Measurements from ENCODE around the gene CPS1. TPM values are rescaled to one million over a fixed set of nuclear protein-coding genes. Genes with fewer than 3 reads are reported as not detected.

Gene CPS1
- total RNA-seq: 3.0 TPM
- long read RNA-seq: 0 reads

- intact Hi-C loops (cut with DNase I): no loop called here
- ATAC-seq (no peak), DNase-seq (ENCODE audit: missing footprints) (no peak)
Observed at GRCh38 chr2:210556329-210556980, at the start of gene CPS1. Gene CPS1 (plus strand): TSS chr2:210556599. CDS start chr2:210556734, 135 bp downstream.

- no peak for ATAC-seq
- intact Hi-C loops (cut with DNase I): no loop called here
- no peak for DNase-seq (ENCODE audit: missing footprints)
Observed at GRCh38 chr2:210515911-210516310, 40.5 kb upstream of the CPS1 start.

GRCh38 chr2:210517264-210517663 lies 39.1 kb upstream of the CPS1 start:
- intact Hi-C loops (cut with DNase I): no loop called here
- ATAC-seq (no peak), DNase-seq (ENCODE audit: missing footprints) (no peak)

GRCh38 chr2:210519594-210519993 lies 36.8 kb upstream of the CPS1 start:
- no peak for DNase-seq (ENCODE audit: missing footprints)
- intact Hi-C loops (cut with DNase I): no loop called here
- ATAC-seq: no peak

- DNase-seq (ENCODE audit: missing footprints): no peak
- intact Hi-C loops (cut with DNase I): no loop called here
- no peak for ATAC-seq
Observed at GRCh38 chr2:210522399-210522798, 34.0 kb upstream of the CPS1 start.

GRCh38 chr2:210523650-210524289 lies 32.6 kb upstream of the CPS1 start:
- ATAC-seq (no peak), DNase-seq (ENCODE audit: missing footprints) (no peak)
- intact Hi-C loops (cut with DNase I): no loop called here

GRCh38 chr2:210524533-210524932 lies 31.9 kb upstream of the CPS1 start:
- DNase-seq (ENCODE audit: missing footprints) (no peak), ATAC-seq (no peak)
- intact Hi-C loops (cut with DNase I): no loop called here

- no peak for ATAC-seq
- DNase-seq (ENCODE audit: missing footprints): no peak
- intact Hi-C loops (cut with DNase I): no loop called here
Observed at GRCh38 chr2:210527286-210527685, 29.1 kb upstream of the CPS1 start.

- ATAC-seq (no peak), DNase-seq (ENCODE audit: missing footprints) (no peak)
- intact Hi-C loops (cut with DNase I): no loop called here
Observed at GRCh38 chr2:210528716-210529115, 27.7 kb upstream of the CPS1 start.

- no peak for DNase-seq (ENCODE audit: missing footprints)
- ATAC-seq: no peak
- intact Hi-C loops (cut with DNase I): no loop called here
Observed at GRCh38 chr2:210531050-210531449, 25.3 kb upstream of the CPS1 start.

- intact Hi-C loops (cut with DNase I): no loop called here
- ATAC-seq (no peak), DNase-seq (ENCODE audit: missing footprints) (no peak)
Observed at GRCh38 chr2:210531482-210531881, 24.9 kb upstream of the CPS1 start.

- intact Hi-C loops (cut with DNase I): no loop called here
- no peak for DNase-seq (ENCODE audit: missing footprints)
- no peak for ATAC-seq
Observed at GRCh38 chr2:210533389-210533788, 23.0 kb upstream of the CPS1 start.

GRCh38 chr2:210534879-210535278 lies 21.5 kb upstream of the CPS1 start:
- no peak for ATAC-seq
- no peak for DNase-seq (ENCODE audit: missing footprints)
- intact Hi-C loops (cut with DNase I): no loop called here

- no peak for DNase-seq (ENCODE audit: missing footprints)
- intact Hi-C loops (cut with DNase I): no loop called here
Observed at GRCh38 chr2:210536973-210537650, 19.3 kb upstream of the CPS1 start.

GRCh38 chr2:210539035-210539434 lies 17.4 kb upstream of the CPS1 start:
- DNase-seq (ENCODE audit: missing footprints): no peak
- no peak for ATAC-seq
- intact Hi-C loops (cut with DNase I): no loop called here

More at GRCh38 chr2:210536973-210537650, 19.3 kb upstream of the CPS1 start:
- no peak for ATAC-seq

- ATAC-seq: no peak
- intact Hi-C loops (cut with DNase I): no loop called here
- DNase-seq (ENCODE audit: missing footprints): no peak
Observed at GRCh38 chr2:210539578-210540416, 16.6 kb upstream of the CPS1 start.

- DNase-seq (ENCODE audit: missing footprints) (no peak), ATAC-seq (no peak)
- intact Hi-C loops (cut with DNase I): no loop called here
Observed at GRCh38 chr2:210540471-210540870, 15.9 kb upstream of the CPS1 start.

- DNase-seq (ENCODE audit: missing footprints) (no peak), ATAC-seq (no peak)
- intact Hi-C loops (cut with DNase I): no loop called here
Observed at GRCh38 chr2:210540900-210541289, 15.5 kb upstream of the CPS1 start.

GRCh38 chr2:210541290-210541902 lies 15.0 kb upstream of the CPS1 start:
- intact Hi-C loops (cut with DNase I): no loop called here

More at GRCh38 chr2:210541290-210541902, 15.0 kb upstream of the CPS1 start:
- ATAC-seq: no peak
- no peak for DNase-seq (ENCODE audit: missing footprints)

Data from Right ventricle myocardium inferior (tissue), 1 donor.